ENCODE results near the gene NPSR1. TPM values are rescaled to one million over a fixed set of nuclear protein-coding genes. Genes with fewer than 3 reads are reported as not detected.

Gene NPSR1
- total RNA-seq, 3 donors from 2014 or later (not counting 1 experiment from before 2014, with no cell fraction given), result not detected

DNA sequence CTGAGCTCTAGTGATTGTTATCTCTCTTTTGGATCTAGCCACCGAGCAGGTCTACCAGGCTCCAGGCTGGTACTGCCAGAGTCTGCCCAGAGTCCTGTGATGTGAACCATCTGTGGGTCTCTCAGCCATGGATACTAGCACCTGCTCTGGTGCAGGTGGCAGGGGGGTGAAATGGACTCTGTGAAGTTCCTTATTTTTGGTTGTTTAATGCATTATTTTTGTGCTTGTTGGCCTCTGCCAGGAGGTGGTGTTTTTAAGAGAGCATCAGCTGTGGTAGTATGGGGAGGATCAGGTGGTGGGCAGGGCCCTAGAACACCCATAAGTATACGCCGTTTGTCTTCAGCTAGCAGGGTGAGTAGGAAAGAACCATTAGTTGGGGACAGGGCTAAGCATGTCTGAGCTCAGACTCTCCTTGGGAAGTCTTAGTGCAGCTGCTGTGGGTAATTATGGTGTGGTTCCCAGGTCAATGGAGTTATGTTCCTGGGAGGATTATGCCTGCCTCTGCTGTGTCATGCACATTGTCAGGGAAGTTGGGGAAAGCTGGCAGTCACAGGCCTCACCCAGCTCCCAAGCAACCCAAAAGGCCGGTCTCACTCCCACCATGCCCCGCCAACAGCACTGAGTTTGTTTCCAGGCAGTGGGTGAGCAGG is 81.8 kb downstream of the NPSR1 start:
- no peaks in the 10 kb centered on the region for H3K4me1 ChIP-seq (ENCODE audit: control insufficient read depth, insufficient read depth, low read length)
- H3K27me3 ChIP-seq (ENCODE audit: control insufficient read depth, insufficient read depth, low read length), result no peaks in the 10 kb centered on the region
- intact Hi-C loops (cut with micrococcal nuclease), result no loop called here
- H3K9me3 ChIP-seq (ENCODE audit: control insufficient read depth, insufficient read depth, low read length), result no peaks in the 10 kb centered on the region
- no peaks in the 10 kb centered on the region for H3K36me3 ChIP-seq (ENCODE audit: control insufficient read depth, insufficient read depth, low read length)
- ATAC-seq (no peak), DNase-seq (no peak)
- TF ChIP-seq, protein P1, sequence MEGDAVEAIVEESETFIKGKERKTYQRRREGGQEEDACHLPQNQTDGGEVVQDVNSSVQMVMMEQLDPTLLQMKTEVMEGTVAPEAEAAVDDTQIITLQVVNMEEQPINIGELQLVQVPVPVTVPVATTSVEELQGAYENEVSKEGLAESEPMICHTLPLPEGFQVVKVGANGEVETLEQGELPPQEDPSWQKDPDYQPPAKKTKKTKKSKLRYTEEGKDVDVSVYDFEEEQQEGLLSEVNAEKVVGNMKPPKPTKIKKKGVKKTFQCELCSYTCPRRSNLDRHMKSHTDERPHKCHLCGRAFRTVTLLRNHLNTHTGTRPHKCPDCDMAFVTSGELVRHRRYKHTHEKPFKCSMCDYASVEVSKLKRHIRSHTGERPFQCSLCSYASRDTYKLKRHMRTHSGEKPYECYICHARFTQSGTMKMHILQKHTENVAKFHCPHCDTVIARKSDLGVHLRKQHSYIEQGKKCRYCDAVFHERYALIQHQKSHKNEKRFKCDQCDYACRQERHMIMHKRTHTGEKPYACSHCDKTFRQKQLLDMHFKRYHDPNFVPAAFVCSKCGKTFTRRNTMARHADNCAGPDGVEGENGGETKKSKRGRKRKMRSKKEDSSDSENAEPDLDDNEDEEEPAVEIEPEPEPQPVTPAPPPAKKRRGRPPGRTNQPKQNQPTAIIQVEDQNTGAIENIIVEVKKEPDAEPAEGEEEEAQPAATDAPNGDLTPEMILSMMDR (IDR thresholded peaks at IDR 0.05), result no peak
- no peaks in the 10 kb centered on the region for H3K4me1 Mint-ChIP-seq
- no peak overlapping the region for H3K27ac Mint-ChIP-seq
- peaks cover 28 to 57% of the 10 kb centered on the region in 2 donors for H3K27me3 Mint-ChIP-seq (ENCODE audit: low read depth in 2 of 2)
- H3K9me3 Mint-ChIP-seq, result peaks cover 0 to 6% of the 10 kb centered on the region in 2 donors
- H3K4me3 Mint-ChIP-seq, result no peak overlapping the region
- WGBS (ENCODE audit: insufficient coverage), result 83% methylated on average over 5 of the region's 5 CpGs
- no peak overlapping the region for H3K27ac ChIP-seq (ENCODE audit: low read length)
- H3K4me3 ChIP-seq (ENCODE audit: low read length), result no peak overlapping the region
- no peaks in the 10 kb centered on the region for H3K36me3 Mint-ChIP-seq

DNA sequence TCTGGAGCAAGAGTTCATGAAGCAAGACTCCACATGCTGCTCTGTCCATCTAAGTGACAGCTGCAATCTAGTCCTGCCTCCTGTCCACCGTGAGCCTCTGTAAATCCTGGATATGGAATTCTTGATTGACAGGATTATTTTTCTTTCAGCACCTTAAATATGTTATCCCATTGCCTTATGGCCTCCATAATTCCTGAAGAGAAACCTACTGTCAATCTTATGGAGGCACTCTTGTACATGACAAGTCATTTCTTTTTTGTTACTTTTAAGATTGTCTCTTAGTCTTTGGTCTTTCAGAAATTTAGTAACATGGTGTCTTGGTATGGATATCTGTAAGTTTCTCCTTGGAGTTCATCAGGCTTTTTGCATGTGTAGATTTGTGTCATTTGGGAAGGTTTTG is 82.8 kb downstream of the NPSR1 start:
- H3K4me3 ChIP-seq (ENCODE audit: low read length), result no peak overlapping the region
- Mint-ChIP-seq H3K27ac (no peak overlapping the region), H3K36me3 (no peaks in the 10 kb centered on the region), H3K4me1 (no peaks in the 10 kb centered on the region), H3K27me3 (ENCODE audit: low read depth in 2 of 2) (peaks cover 28 to 48% of the 10 kb centered on the region in 2 donors), H3K4me3 (no peak overlapping the region), H3K9me3 (peaks cover 0 to 6% of the 10 kb centered on the region in 2 donors)
- no peaks in the 10 kb centered on the region for H3K36me3 ChIP-seq (ENCODE audit: control insufficient read depth, insufficient read depth, low read length)
- intact Hi-C loops (cut with micrococcal nuclease), result no loop called here
- DNase-seq (no peak), ATAC-seq (no peak)
- WGBS (ENCODE audit: insufficient coverage), result 100% methylated on average over 1 of the region's 1 CpG
- H3K27me3 ChIP-seq (ENCODE audit: control insufficient read depth, insufficient read depth, low read length), result no peaks in the 10 kb centered on the region
- TF ChIP-seq, protein P1 (IDR thresholded peaks at IDR 0.05), result no peak
- H3K27ac ChIP-seq (ENCODE audit: low read length), result no peak overlapping the region
- no peaks in the 10 kb centered on the region for H3K9me3 ChIP-seq (ENCODE audit: control insufficient read depth, insufficient read depth, low read length)
- no peaks in the 10 kb centered on the region for H3K4me1 ChIP-seq (ENCODE audit: control insufficient read depth, insufficient read depth, low read length)

DNA sequence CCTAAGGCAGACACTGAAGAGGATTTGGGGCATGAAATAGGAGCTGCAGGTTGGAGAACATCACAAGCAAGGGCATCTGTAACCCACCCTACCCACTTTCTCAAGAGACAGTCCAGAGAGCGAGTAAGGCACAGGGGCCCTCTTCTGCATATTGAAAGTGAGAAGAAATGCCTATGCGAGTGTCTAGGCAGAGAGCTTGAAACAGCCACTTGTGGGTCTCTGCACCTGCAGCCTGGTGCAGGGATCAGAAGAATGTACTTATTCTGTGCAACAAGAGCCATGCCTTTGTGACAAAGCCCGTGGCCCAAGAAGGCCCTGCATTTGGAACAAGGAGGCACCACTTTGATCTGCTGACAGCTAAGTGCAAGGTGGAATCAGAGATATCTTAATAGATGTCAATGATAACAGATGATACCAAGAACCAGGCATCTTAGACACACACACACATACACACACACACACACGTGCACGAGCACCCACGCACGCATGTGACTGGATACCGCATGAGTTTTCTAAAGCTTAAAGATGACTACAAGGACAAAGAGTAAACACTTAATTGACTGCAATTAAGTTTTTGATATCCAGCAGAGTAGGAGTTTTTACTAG is 89.3 kb downstream of the NPSR1 start:
- Mint-ChIP-seq H3K36me3 (no peaks in the 10 kb centered on the region), H3K27me3 (ENCODE audit: low read depth in 2 of 2) (peaks cover 16 to 23% of the 10 kb centered on the region in 2 donors), H3K4me3 (no peak overlapping the region), H3K4me1 (no peaks in the 10 kb centered on the region), H3K27ac (no peak overlapping the region), H3K9me3 (peaks cover 0 to 6% of the 10 kb centered on the region in 2 donors)
- no peaks in the 10 kb centered on the region for H3K4me1 ChIP-seq (ENCODE audit: control insufficient read depth, insufficient read depth, low read length)
- no peaks in the 10 kb centered on the region for H3K36me3 ChIP-seq (ENCODE audit: control insufficient read depth, insufficient read depth, low read length)
- no peak overlapping the region for H3K27ac ChIP-seq (ENCODE audit: low read length)
- 92% methylated on average over 8 of the region's 8 CpGs for WGBS (ENCODE audit: insufficient coverage)
- no peak overlapping the region for H3K4me3 ChIP-seq (ENCODE audit: low read length)
- DNase-seq (no peak), ATAC-seq (no peak)
- TF ChIP-seq, protein P1 (IDR thresholded peaks at IDR 0.05), result no peak
- H3K9me3 ChIP-seq (ENCODE audit: control insufficient read depth, insufficient read depth, low read length), result no peaks in the 10 kb centered on the region
- intact Hi-C loops (cut with micrococcal nuclease), result no loop called here
- no peaks in the 10 kb centered on the region for H3K27me3 ChIP-seq (ENCODE audit: control insufficient read depth, insufficient read depth, low read length)
